Calu3 (cell line): ENCODE measurements around the gene LYPD6. TPM values are rescaled to one million over a fixed set of nuclear protein-coding genes. Genes with fewer than 3 reads are reported as not detected.

ENCODE experiments used
- BruUV-seq: library from RNA; stranded (reverse); fragments of 400-500 nt; replicated peaks from 2 replicates; lab custom pipeline; 2021; lab: Mats Ljungman, UMichigan
- CTCF ChIA-PET: fragments of 300-600 bp; sonication (Branson Sonifier 250); formaldehyde crosslinking; loops from one replicate; lab custom pipeline; 2022; ENCODE audit warnings: antibody characterized with exemption; lab: Charles Lee
- DNase-seq: peaks from one replicate; pipeline ENCODE4 v3.0.0; 2022
- H3K27ac Mint-ChIP-seq: one replicate; pipeline ENCODE4 v1.8.0; 2022; ENCODE audit warnings: mixed read lengths; ENCODE audit not compliant: unreplicated experiment
- H3K27me3 Mint-ChIP-seq: one replicate; pipeline ENCODE4 v1.8.0; 2022; ENCODE audit warnings: mixed read lengths; ENCODE audit not compliant: unreplicated experiment
- H3K36me3 Mint-ChIP-seq: one replicate; pipeline ENCODE4 v1.8.0; 2022; ENCODE audit warnings: mild to moderate bottlenecking, moderate library complexity, mixed read lengths; ENCODE audit not compliant: insufficient read depth, unreplicated experiment
- H3K4me1 Mint-ChIP-seq: one replicate; pipeline ENCODE4 v1.8.0; 2022; ENCODE audit warnings: mild to moderate bottlenecking, low read depth, mixed read lengths; ENCODE audit not compliant: unreplicated experiment
- H3K4me3 Mint-ChIP-seq: one replicate; pipeline ENCODE4 v1.8.0; 2022; ENCODE audit warnings: mild to moderate bottlenecking, low read depth, moderate library complexity, mixed read lengths; ENCODE audit not compliant: unreplicated experiment
- H3K9me3 Mint-ChIP-seq: one replicate; pipeline ENCODE4 v1.8.0; 2022; ENCODE audit warnings: low read depth, mixed read lengths; ENCODE audit not compliant: unreplicated experiment
- CTCF ChIP-seq: fragments of 200-600 bp; IDR thresholded peaks from one replicate; pipeline ENCODE4 v1.8.0; 2022; ENCODE audit warnings: antibody characterized with exemption; ENCODE audit not compliant: unreplicated experiment
- intact Hi-C: fragments of 100-400 bp; cut with micrococcal nuclease; formaldehyde crosslinking; loops from one replicate; pipeline ENCODE4 v1.10.0; 2022; ENCODE audit not compliant: unreplicated experiment
- total RNA-seq: library from RNA; stranded (reverse); gene quantifications from 2 replicates; pipeline ENCODE4 v1.2.3, GENCODE V29; 2022

LYPD6 gene
- total RNA-seq, 1 experiment from 2014 or later: 3.4 TPM

DNA sequence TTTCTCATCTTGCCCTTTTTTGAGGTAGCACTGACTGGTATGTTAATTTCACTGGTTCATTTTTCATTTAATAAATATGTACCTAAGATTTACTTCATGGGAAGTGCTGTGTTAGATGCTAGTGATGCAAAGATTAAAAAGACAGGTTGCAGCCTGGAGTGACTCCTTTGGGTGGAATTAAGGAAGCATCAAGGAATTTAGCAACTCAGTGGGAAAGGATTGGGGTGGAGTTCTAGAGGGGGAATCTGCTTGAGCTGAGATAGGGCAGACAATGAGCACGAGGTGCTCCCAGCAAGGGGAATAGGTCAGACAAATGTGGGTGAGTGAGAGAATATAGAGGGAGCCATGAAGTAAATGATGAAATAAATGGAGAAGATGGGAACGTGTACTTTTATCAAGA is 57.0 kb downstream of the LYPD6 start:
- no TSS peak for BruUV-seq
- intact Hi-C loops: no loop called here
- TF ChIP-seq CTCF: no peak
- Mint-ChIP-seq H3K27me3 (peaks cover 12% of the 10 kb centered on the region), H3K4me1 (no peaks in the 10 kb centered on the region), H3K4me3 (no peak overlapping the region), H3K27ac (no peak overlapping the region), H3K36me3 (no peaks in the 10 kb centered on the region), H3K9me3 (no peaks in the 10 kb centered on the region)
- no peak for DNase-seq
- CTCF ChIA-PET: no interaction called here

DNA sequence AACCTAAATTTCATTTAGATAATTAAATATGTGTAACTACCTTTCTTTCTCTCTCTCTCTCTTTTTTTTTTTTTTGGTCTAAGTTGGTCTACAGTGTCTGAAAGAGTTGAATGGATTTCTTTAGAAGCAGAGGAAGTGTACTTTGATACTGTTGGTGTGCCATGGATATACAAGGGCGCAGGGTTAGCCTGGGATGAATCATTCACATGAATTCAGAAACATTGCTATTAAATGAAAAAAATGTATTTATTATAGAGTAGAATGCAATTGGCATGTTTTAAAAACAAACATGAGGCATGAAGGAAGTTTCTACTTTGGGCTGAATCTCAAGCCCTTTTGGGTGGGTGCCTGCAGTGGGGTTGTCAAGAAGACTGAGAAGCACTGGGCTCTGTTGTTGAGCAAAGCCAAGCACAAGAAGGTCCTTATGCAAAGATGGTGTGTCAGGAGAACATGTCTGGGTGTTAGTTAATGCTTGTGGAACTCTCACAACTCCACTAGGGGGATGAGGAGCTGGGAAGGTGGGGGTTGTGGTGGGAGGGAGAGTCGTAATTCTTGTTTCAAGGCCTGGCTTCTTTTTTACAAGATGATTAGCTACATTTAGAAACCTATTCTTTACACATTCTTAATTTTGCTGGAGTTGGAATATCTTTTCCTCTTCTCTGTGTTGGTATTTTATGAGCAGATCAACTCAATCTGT is 57.9 kb downstream of the LYPD6 start:
- intact Hi-C loops: no loop called here
- CTCF ChIA-PET: no interaction called here

GRCh38 chr2:149389506-149390167 is 59.2 kb downstream of the LYPD6 start:
- Mint-ChIP-seq H3K4me1 (no peaks in the 10 kb centered on the region), H3K4me3 (no peak overlapping the region), H3K9me3 (no peaks in the 10 kb centered on the region), H3K27me3 (peaks cover 12% of the 10 kb centered on the region), H3K36me3 (no peaks in the 10 kb centered on the region), H3K27ac (no peak overlapping the region)
- intact Hi-C loops: no loop called here
- BruUV-seq: no TSS peak
- DNase-seq: no peak
- CTCF ChIA-PET: interaction anchor here (1.0 kb wide), 1 partner anchor 1021 kb away, joined by 3 read pairs; no protein-coding TSS in a partner anchor
- TF ChIP-seq CTCF: no peak

More for the DNA sequence above, 57.9 kb downstream of the LYPD6 start:
- no peaks in the 10 kb centered on the region for H3K4me1 Mint-ChIP-seq
- no peak for TF ChIP-seq CTCF
- BruUV-seq: no TSS peak
- no peak for DNase-seq
- H3K27ac Mint-ChIP-seq: no peak overlapping the region
- H3K4me3 Mint-ChIP-seq: no peak overlapping the region
- H3K27me3 Mint-ChIP-seq: peaks cover 12% of the 10 kb centered on the region
- no peaks in the 10 kb centered on the region for H3K36me3 Mint-ChIP-seq
- H3K9me3 Mint-ChIP-seq: no peaks in the 10 kb centered on the region

DNA sequence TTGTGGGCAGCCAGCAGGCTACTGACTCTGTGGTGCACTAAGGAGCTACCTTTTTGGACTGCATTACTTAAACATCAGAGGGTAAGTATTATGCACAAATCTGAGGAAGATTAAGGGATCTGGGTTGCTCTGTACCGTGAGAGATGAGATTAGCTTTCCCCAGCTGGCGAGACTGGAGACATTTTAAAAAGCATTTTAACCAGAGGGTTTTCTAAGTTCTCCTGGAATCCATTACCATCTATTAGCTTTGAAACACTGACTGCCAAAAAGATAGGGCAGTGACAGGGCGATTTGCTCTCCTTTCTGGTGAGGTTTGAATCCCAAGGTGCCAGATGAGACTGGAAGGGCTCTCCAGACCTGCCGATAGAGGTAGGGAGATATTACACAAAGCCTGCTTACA is 63.2 kb downstream of the LYPD6 start:
- Mint-ChIP-seq H3K4me1 (no peaks in the 10 kb centered on the region), H3K27ac (no peak overlapping the region), H3K9me3 (no peaks in the 10 kb centered on the region), H3K27me3 (no peaks in the 10 kb centered on the region), H3K4me3 (no peak overlapping the region), H3K36me3 (no peaks in the 10 kb centered on the region)
- CTCF ChIA-PET: no interaction called here
- no peak for DNase-seq
- no peak for TF ChIP-seq CTCF
- intact Hi-C loops: no loop called here
- BruUV-seq: no TSS peak
